ENCODE results near the gene ATP6V0A4. TPM values are rescaled to one million over a fixed set of nuclear protein-coding genes. Genes with fewer than 3 reads are reported as not detected.
"Not testable (repeated sequence)": the region's sequence is repeated elsewhere in the genome, so short reads cannot be mapped to it uniquely, and the experiment has no call there.

Gene ATP6V0A4
- total RNA-seq, 1 donor: under 0.01 TPM

DNA sequence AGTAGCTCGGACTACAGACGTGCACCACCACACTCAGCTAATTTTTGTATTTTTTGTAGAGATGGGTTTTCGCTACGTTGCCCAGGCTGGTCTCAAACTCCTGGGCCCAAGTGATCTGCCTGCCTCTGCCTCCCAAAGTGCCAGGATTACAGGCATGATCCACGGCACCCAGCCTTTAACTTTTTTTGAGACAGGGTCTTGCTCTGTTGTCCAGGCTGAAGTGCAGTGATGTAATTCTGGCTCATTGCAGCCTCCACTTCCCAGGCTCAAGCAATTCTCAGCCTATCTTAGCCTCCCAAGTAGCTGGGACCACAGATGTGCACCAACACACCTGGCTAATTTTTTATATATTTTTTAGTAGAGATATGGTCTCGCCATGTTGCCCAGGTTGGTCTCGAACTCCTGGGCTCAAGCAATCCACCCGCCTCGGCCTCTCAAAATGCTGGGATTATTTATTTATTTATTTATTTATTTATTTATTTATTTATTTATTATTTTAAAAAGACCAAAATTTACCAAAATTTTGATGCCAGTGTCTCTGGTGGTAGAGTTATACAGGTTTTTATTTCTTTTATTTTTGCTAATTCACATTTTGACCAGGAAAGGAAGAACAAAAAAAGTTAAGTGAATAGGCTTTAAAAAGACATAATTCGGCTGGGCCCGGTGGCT is 25.0 kb upstream of the ATP6V0A4 start:
- H3K4me3 ChIP-seq (ENCODE audit: low read depth, low read length): no peak overlapping the region
- no peak for TF ChIP-seq CTCF (IDR thresholded peaks at IDR 0.05; ENCODE audit: insufficient read depth, low read depth, low read length)
- DNase-seq (ENCODE audit: low read depth): no peak

DNA sequence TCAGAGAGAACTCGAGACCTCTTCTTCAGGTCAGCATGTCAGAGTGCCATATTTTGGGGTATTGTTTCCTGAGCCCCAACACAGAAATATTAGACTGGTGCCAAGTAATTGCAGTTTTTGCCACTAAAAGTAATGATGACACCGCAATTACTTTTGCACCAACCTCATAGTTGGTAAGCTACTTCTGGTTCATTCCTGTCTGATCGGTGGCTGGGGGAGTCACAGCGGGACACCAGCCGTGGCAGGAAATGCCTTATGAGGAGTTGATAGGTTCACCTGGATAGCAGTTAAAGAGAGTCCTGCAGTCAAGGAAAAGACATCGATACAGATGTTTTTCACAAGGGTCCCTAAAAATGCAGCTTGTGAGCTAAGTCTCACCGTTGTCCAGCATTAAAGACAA is 23.9 kb upstream of the ATP6V0A4 start:
- TF ChIP-seq CTCF (IDR thresholded peaks at IDR 0.05; ENCODE audit: insufficient read depth, low read depth, low read length): no peak
- DNase-seq (ENCODE audit: low read depth): no peak
- H3K4me3 ChIP-seq (ENCODE audit: low read depth, low read length): no peak overlapping the region

GRCh38 chr7:138819625-138820024 is 21.6 kb upstream of the ATP6V0A4 start:
- H3K4me3 ChIP-seq (ENCODE audit: low read depth, low read length): no peak overlapping the region
- no peak for TF ChIP-seq CTCF (IDR thresholded peaks at IDR 0.05; ENCODE audit: insufficient read depth, low read depth, low read length)
- DNase-seq (ENCODE audit: low read depth): no peak

DNA sequence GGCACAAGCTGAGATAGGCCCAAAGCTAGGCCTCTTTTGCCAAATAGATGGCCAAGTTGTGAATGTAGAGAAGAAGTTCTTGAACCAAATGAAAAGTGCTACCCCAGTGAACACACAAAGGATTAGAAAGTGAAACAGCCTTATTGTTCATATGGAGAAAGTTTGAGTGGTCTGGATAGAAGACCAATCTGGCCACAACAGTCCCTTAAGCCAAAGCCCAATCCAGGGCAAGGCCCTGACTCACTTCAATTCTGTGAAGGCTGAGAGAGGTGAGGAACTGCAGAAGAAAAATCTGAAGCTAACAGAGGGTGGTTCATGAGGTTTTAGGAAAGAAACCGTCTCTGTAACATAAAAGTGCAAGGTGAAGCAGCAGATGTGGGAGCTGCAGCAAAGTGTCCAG is 18.7 kb upstream of the ATP6V0A4 start:
- no peak for DNase-seq (ENCODE audit: low read depth)
- H3K4me3 ChIP-seq (ENCODE audit: low read depth, low read length): no peak overlapping the region
- TF ChIP-seq CTCF (IDR thresholded peaks at IDR 0.05; ENCODE audit: insufficient read depth, low read depth, low read length): no peak

DNA sequence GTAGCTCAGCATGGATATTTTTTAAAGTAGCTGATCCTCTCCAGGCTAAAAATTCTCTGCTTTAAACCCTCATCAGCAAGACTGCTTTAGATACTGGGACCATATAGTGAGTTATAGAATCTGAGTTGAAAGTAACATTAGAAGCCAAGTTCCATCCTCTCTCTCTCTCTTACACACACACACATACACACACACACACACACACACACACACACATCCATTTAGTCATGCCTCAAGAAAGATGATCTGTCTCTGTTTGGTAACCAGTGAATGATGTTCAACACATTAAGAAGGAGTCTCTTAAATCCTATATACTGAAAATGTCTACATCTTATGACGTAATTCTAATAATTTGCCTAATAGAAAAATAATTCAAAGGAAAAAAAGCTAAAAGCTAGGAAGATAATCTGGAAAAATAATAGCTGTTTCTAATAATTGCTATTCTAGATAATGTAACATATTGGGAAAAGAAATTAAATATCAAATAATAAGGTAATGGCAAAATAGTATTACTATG is 16.9 kb upstream of the ATP6V0A4 start:
- no peak for DNase-seq (ENCODE audit: low read depth)
- TF ChIP-seq CTCF (IDR thresholded peaks at IDR 0.05; ENCODE audit: insufficient read depth, low read depth, low read length): no peak
- no peak overlapping the region for H3K4me3 ChIP-seq (ENCODE audit: low read depth, low read length)

- no peak overlapping the region for H3K4me3 ChIP-seq (ENCODE audit: low read depth, low read length)
- DNase-seq (ENCODE audit: low read depth): no peak
- TF ChIP-seq CTCF (IDR thresholded peaks at IDR 0.05; ENCODE audit: insufficient read depth, low read depth, low read length): no peak
These were observed 15.9 kb upstream of the ATP6V0A4 start for GRCh38 chr7:138813945-138814344.

DNA sequence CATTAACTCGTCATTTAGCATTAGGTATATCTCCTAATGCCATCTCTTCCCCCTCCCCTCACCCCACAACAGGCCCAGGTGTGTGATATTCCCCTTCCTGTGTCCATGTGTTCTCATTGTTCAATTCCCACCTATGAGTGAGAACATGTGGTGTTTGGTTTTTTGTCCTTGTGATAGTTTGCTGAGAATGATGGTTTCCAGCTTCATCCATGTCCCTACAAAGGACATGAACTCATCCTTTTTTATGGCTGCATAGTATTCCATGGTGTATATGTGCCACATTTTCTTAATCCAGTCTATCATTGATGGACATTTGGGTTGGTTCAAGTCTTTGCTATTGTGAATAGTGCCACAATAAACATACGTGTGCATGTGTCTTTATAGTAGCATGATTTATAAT is 13.3 kb upstream of the ATP6V0A4 start:
- not testable (repeated sequence) for DNase-seq (ENCODE audit: low read depth); H3K4me3 ChIP-seq (ENCODE audit: low read depth, low read length)
